HEK293 (cell line): Measurements from ENCODE around the gene CACNA2D1.

Experiments used
- CTCF ChIA-PET: fragments of 350-600 bp; formaldehyde crosslinking; extraction: SDS; loops from one replicate; lab custom pipeline; 2021; ENCODE audit warnings: antibody characterized with exemption; lab: Yijun Ruan, JAX
- POLR2A ChIA-PET: fragments of 300-600 bp; formaldehyde crosslinking; extraction: SDS; loops from one replicate; lab custom pipeline; 2020; ENCODE audit warnings: antibody characterized with exemption, inconsistent platforms; lab: Yijun Ruan, JAX
- H3K27ac ChIP-seq: fragments of 200-500 bp; sonication (Bioruptor generic); 2 replicates; pipeline ENCODE4 v1.5.1; 2014; ENCODE audit warnings: low read depth, low read length, control low read depth, inconsistent platforms; ENCODE audit errors: extremely low read depth
- H3K36me3 ChIP-seq, 2 experiments: fragments of 200-500 bp in 1 of 2; sonication (Bioruptor generic) in 1 of 2; 1 replicate in 1 of 2; 2 replicates in 1 of 2; pipeline ENCODE4 v1.5.1; 2014 to 2017; ENCODE audit warnings: inconsistent platforms in 2 of 2, low read length in 2 of 2; ENCODE audit not compliant: control insufficient read depth in 2 of 2, insufficient read depth in 1 of 2
- H3K4me1 ChIP-seq: fragments of 200-500 bp; sonication (Bioruptor generic); 2 replicates; pipeline ENCODE4 v1.5.1; 2014; ENCODE audit warnings: mild to moderate bottlenecking, low read length, inconsistent platforms; ENCODE audit not compliant: control insufficient read depth, insufficient read depth
- H3K4me3 ChIP-seq: 2 replicates; pipeline ENCODE4 v1.5.1; 2011; ENCODE audit warnings: low read depth, mild to moderate bottlenecking, control low read depth, low read length, moderate library complexity
- H3K9me3 ChIP-seq: fragments of 200-500 bp; sonication (Bioruptor generic); 2 replicates; pipeline ENCODE4 v1.5.1; 2014; ENCODE audit warnings: low read depth, low read length, inconsistent platforms; ENCODE audit not compliant: control insufficient read depth, insufficient read depth
- BCL6B ChIP-seq: fragments of 450-650 bp; formaldehyde crosslinking; IDR thresholded peaks from 2 replicates; pipeline ENCODE4 v1.5.1; 2017; ENCODE audit warnings: missing biosample characterization, missing genetic modification characterization
- HOXC10 ChIP-seq: sonication (generic); formaldehyde crosslinking; IDR thresholded peaks from 2 replicates; pipeline ENCODE4 v1.8.1; 2023; ENCODE audit warnings: mild to moderate bottlenecking, missing genetic modification reagents
- HOXD13 ChIP-seq: sonication (generic); formaldehyde crosslinking; IDR thresholded peaks from 2 replicates; pipeline ENCODE4 v1.8.0; 2022; ENCODE audit warnings: missing genetic modification reagents, borderline replicate concordance
- OSR2 ChIP-seq: fragments of 450-650 bp; formaldehyde crosslinking; IDR thresholded peaks from 2 replicates; pipeline ENCODE4 v1.5.1; 2016; ENCODE audit warnings: missing biosample characterization, missing genetic modification characterization
- SCRT2 ChIP-seq: fragments of 450-650 bp; formaldehyde crosslinking; IDR thresholded peaks from 2 replicates; pipeline ENCODE4 v1.5.1; 2016; ENCODE audit warnings: missing biosample characterization, missing genetic modification characterization
- SP2 ChIP-seq: fragments of 450-650 bp; formaldehyde crosslinking; IDR thresholded peaks from 2 replicates; pipeline ENCODE4 v1.5.1; 2016; ENCODE audit warnings: missing biosample characterization, missing genetic modification characterization
- ZBTB17 ChIP-seq: fragments of 450-650 bp; formaldehyde crosslinking; IDR thresholded peaks from 2 replicates; pipeline ENCODE4 v1.5.1; 2016; ENCODE audit warnings: missing biosample characterization, missing genetic modification characterization
- ZBTB21 ChIP-seq: fragments of 450-650 bp; formaldehyde crosslinking; IDR thresholded peaks from 2 replicates; pipeline ENCODE4 v1.5.1; 2017; ENCODE audit warnings: missing biosample characterization, missing genetic modification characterization
- ZFP37 ChIP-seq: fragments of 450-650 bp; formaldehyde crosslinking; IDR thresholded peaks from 2 replicates; pipeline ENCODE4 v1.5.1; 2016; ENCODE audit warnings: missing biosample characterization, missing genetic modification characterization
- ZNF140 ChIP-seq: fragments of 450-650 bp; formaldehyde crosslinking; IDR thresholded peaks from 2 replicates; pipeline ENCODE4 v1.5.1; 2016; ENCODE audit warnings: missing biosample characterization, missing genetic modification characterization
- ZNF148 ChIP-seq: fragments of 450-650 bp; formaldehyde crosslinking; IDR thresholded peaks from 2 replicates; pipeline ENCODE4 v1.5.0; 2017; ENCODE audit warnings: missing biosample characterization, missing genetic modification characterization, borderline replicate concordance
- ZNF175 ChIP-seq: fragments of 450-650 bp; formaldehyde crosslinking; IDR thresholded peaks from 2 replicates; pipeline ENCODE4 v1.5.1; 2016; ENCODE audit warnings: missing biosample characterization, missing genetic modification characterization
- ZNF18 ChIP-seq: fragments of 450-650 bp; formaldehyde crosslinking; IDR thresholded peaks from 2 replicates; pipeline ENCODE4 v1.5.1; 2016; ENCODE audit warnings: missing biosample characterization, missing genetic modification characterization
- ZNF221 ChIP-seq: fragments of 450-650 bp; formaldehyde crosslinking; IDR thresholded peaks from 2 replicates; pipeline ENCODE4 v1.5.1; 2017; ENCODE audit warnings: missing biosample characterization, missing genetic modification characterization, borderline replicate concordance
- ZNF274 ChIP-seq, 2 experiments: fragments of 200-500 bp in 1 of 2; fragments of 450-650 bp in 1 of 2; sonication (Bioruptor generic) in 1 of 2; formaldehyde crosslinking in 1 of 2; IDR thresholded peaks; 2 replicates each; pipeline versions ENCODE4 v1.5.1 to v1.6.1; 2014 to 2016; ENCODE audit warnings: borderline replicate concordance in 1 of 2, inconsistent platforms in 1 of 2, low read length in 1 of 2, missing biosample characterization in 1 of 2, missing genetic modification characterization in 1 of 2
- ZNF280D ChIP-seq: fragments of 450-650 bp; formaldehyde crosslinking; IDR thresholded peaks from 2 replicates; pipeline ENCODE4 v1.5.1; 2016; ENCODE audit warnings: missing biosample characterization, missing genetic modification characterization
- ZNF302 ChIP-seq: fragments of 450-650 bp; formaldehyde crosslinking; IDR thresholded peaks from 2 replicates; pipeline ENCODE4 v1.5.1; 2016; ENCODE audit warnings: missing biosample characterization, missing genetic modification characterization, low read depth
- ZNF354C ChIP-seq: fragments of 450-650 bp; formaldehyde crosslinking; IDR thresholded peaks from 2 replicates; pipeline ENCODE4 v1.5.1; 2016; ENCODE audit warnings: missing biosample characterization, missing genetic modification characterization, low read depth, borderline replicate concordance
- ZNF558 ChIP-seq: fragments of 450-650 bp; formaldehyde crosslinking; IDR thresholded peaks from 2 replicates; pipeline ENCODE4 v1.5.1; 2016; ENCODE audit warnings: missing biosample characterization, missing genetic modification characterization
- ZNF600 ChIP-seq: fragments of 450-650 bp; formaldehyde crosslinking; IDR thresholded peaks from 2 replicates; pipeline ENCODE4 v1.5.1; 2016; ENCODE audit warnings: missing biosample characterization, missing genetic modification characterization
- ZNF747 ChIP-seq: fragments of 450-650 bp; formaldehyde crosslinking; IDR thresholded peaks from 2 replicates; pipeline ENCODE4 v1.5.1; 2016; ENCODE audit warnings: missing biosample characterization, missing genetic modification characterization
- ZNF776 ChIP-seq: fragments of 450-650 bp; formaldehyde crosslinking; IDR thresholded peaks from 2 replicates; pipeline ENCODE4 v1.5.0; 2017; ENCODE audit warnings: missing biosample characterization, missing genetic modification characterization, borderline replicate concordance
- ZNF837 ChIP-seq: fragments of 450-650 bp; formaldehyde crosslinking; IDR thresholded peaks from 2 replicates; pipeline ENCODE4 v1.5.1; 2016; ENCODE audit warnings: missing biosample characterization, missing genetic modification characterization
- ZNF843 ChIP-seq: fragments of 450-650 bp; formaldehyde crosslinking; IDR thresholded peaks from 2 replicates; pipeline ENCODE4 v1.5.1; 2016; ENCODE audit warnings: missing biosample characterization, missing genetic modification characterization

Gene CACNA2D1

GRCh38 chr7:82079527-82079926 is 364.1 kb downstream of the CACNA2D1 start:
- Histone ChIP-seq H3K9me3 (no peaks in the 10 kb centered on the region), H3K36me3 (no peaks in the 10 kb centered on the region), H3K27ac (no peak overlapping the region), H3K4me3 (no peak overlapping the region), H3K4me1 (no peaks in the 10 kb centered on the region)
- POLR2A ChIA-PET = no interaction called here
- TF ChIP-seq ZNF280D (tag by site-specific recombination) = no peak
- no peak for TF ChIP-seq ZBTB17 (tag by site-specific recombination)
- TF ChIP-seq ZNF354C = no peak
- no peak for TF ChIP-seq ZNF18 (tag by site-specific recombination)
- no peak for TF ChIP-seq HOXC10 (CRISPR knock-in tag)
- TF ChIP-seq BCL6B = no peak
- CTCF ChIA-PET = interaction anchor here (0.6 to 0.9 kb wide), 3 partner anchors 67 to 588 kb away, joined by 3 read pairs; no protein-coding TSS in a partner anchor

- H3K36me3 ChIP-seq = no peaks in the 10 kb centered on the region
- no peaks in the 10 kb centered on the region for H3K4me1 ChIP-seq
- no peaks in the 10 kb centered on the region for H3K9me3 ChIP-seq
- no peak overlapping the region for H3K27ac ChIP-seq
- H3K4me3 ChIP-seq = no peak overlapping the region
- TF ChIP-seq ZNF837 (tag by site-specific recombination) (no peak), ZNF148 (tag by site-specific recombination) (no peak)
- TF ChIP-seq, all 188 proteins: peak for 0
- ChIA-PET CTCF (no interaction called here), POLR2A (no interaction called here)
Observed at GRCh38 chr7:82078807-82079206, 364.8 kb downstream of the CACNA2D1 start.

DNA sequence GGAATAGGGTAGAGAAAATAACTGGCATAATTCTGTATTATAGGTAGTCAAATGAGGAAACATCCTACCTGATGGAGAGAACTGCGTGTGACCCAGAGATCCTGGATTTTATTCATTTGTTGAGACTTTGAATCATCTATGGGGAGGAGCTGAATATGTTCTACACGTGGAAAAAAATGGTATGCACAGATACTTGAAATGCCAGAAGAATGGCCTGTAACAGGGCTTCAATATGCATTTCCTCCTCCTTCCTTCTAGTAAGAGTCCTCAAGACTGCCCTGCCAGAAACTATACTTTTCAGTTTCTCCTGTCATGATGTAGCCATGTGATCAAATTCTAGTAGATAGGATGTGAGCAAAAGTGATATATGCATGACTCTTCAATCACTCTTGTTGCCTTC is 372.1 kb downstream of the CACNA2D1 start:
- Histone ChIP-seq H3K27ac (no peak overlapping the region), H3K4me1 (no peaks in the 10 kb centered on the region), H3K9me3 (no peaks in the 10 kb centered on the region), H3K4me3 (no peak overlapping the region), H3K36me3 (no peaks in the 10 kb centered on the region; a peak in 1 of 3 replicates)
- CTCF ChIA-PET = no interaction called here
- POLR2A ChIA-PET = no interaction called here
- TF ChIP-seq ZNF140 (tag by site-specific recombination) = no peak
- no peak for TF ChIP-seq ZNF747
- no peak for TF ChIP-seq SCRT2 (tag by site-specific recombination)
- TF ChIP-seq ZNF175 (tag by site-specific recombination) = no peak
- no peak for TF ChIP-seq OSR2
- no peak for TF ChIP-seq ZNF776
- no peak for TF ChIP-seq ZNF221
- TF ChIP-seq ZNF274 (IDR thresholded peaks at IDR 0.05; ENCODE audit: low read length) = no peak
- no peak for TF ChIP-seq ZNF274 (tag by site-specific recombination; IDR thresholded peaks at IDR 0.05; ENCODE audit: borderline replicate concordance)
- no peak for TF ChIP-seq ZNF600
- no peak for TF ChIP-seq ZNF302 (tag by site-specific recombination)
- TF ChIP-seq ZBTB21 (tag by site-specific recombination) = no peak
- TF ChIP-seq HOXD13 (CRISPR knock-in tag) = no peak
- TF ChIP-seq SP2 (tag by site-specific recombination) = no peak
- no peak for TF ChIP-seq ZNF843 (tag by site-specific recombination)
- TF ChIP-seq ZNF558 (tag by site-specific recombination) = no peak
- no peak for TF ChIP-seq ZFP37
